Panc1 (cell line): ENCODE measurements around the gene UBTD2. TPM values are rescaled to one million over a fixed set of nuclear protein-coding genes. Genes with fewer than 3 reads are reported as not detected.
A peak's percentile ranks its signal among the peaks of the same experiment; 100 is the strongest.

Experiments
- ATAC-seq: fragments of 200-7000 bp; cut with Tn5 transposase; 2 replicates; pipeline ENCODE4 v1.9.1; 2020; ENCODE audit warnings: mild to moderate bottlenecking, moderate library complexity
- BruUV-seq: library from RNA; stranded (reverse); fragments of 400-500 nt; replicated peaks from 2 replicates; lab custom pipeline; 2021; lab: Mats Ljungman, UMichigan
- CTCF ChIA-PET: fragments of 300-600 bp; sonication (Branson Sonifier 250); formaldehyde crosslinking; loops from one replicate; lab custom pipeline; 2022; ENCODE audit warnings: antibody characterized with exemption; lab: Charles Lee
- POLR2A ChIA-PET: fragments of 300-600 bp; sonication (Branson Sonifier 250); formaldehyde crosslinking; loops from one replicate; lab custom pipeline; 2022; ENCODE audit warnings: antibody characterized with exemption; lab: Charles Lee
- DNase-seq: peaks from one replicate; pipeline ENCODE4 v3.0.0-alpha.2; 2010; ENCODE audit warnings: low read depth, low spot score
- H3K27ac ChIP-seq: 2 replicates; pipeline ENCODE4 v1.5.1; 2011; ENCODE audit warnings: mild to moderate bottlenecking, low read length, inconsistent platforms
- H3K27me3 ChIP-seq: fragments of 200-500 bp; sonication (Bioruptor generic); 2 replicates; pipeline ENCODE4 v1.6.0; 2014; ENCODE audit warnings: low read length, inconsistent platforms; ENCODE audit not compliant: control insufficient read depth, insufficient read depth
- H3K36me3 ChIP-seq: fragments of 200-500 bp; sonication (Bioruptor generic); 2 replicates; pipeline ENCODE4 v1.5.1; 2014; ENCODE audit warnings: inconsistent platforms, mild to moderate bottlenecking, low read length, moderate library complexity; ENCODE audit not compliant: control insufficient read depth, insufficient read depth
- H3K4me1 ChIP-seq: 2 replicates; pipeline ENCODE4 v1.5.1; 2011; ENCODE audit warnings: inconsistent platforms, mild to moderate bottlenecking, low read length, moderate library complexity; ENCODE audit not compliant: control insufficient read depth, insufficient read depth
- H3K4me3 ChIP-seq, 2 experiments: 2 replicates each; pipeline ENCODE4 v1.5.1; 2011 to 2012; ENCODE audit warnings: low read depth in 2 of 2, low read length in 2 of 2, mild to moderate bottlenecking in 2 of 2, inconsistent platforms in 1 of 2, moderate library complexity in 1 of 2
- H3K9me3 ChIP-seq: fragments of 200-500 bp; sonication (Bioruptor generic); 2 replicates; pipeline ENCODE4 v1.5.1; 2014; ENCODE audit warnings: low read depth, mild to moderate bottlenecking, inconsistent platforms, low read length, moderate library complexity; ENCODE audit not compliant: control insufficient read depth, insufficient read depth
- POLR2AphosphoS5 ChIP-seq: IDR thresholded peaks from 2 replicates; pipeline ENCODE4 v1.6.1; 2012; ENCODE audit warnings: mild to moderate bottlenecking, low read depth, low read length, moderate library complexity
- SIN3A ChIP-seq: IDR thresholded peaks from 2 replicates; pipeline ENCODE4 v1.6.1; 2012; ENCODE audit warnings: low read depth, mild to moderate bottlenecking, low read length, moderate library complexity, borderline replicate concordance; ENCODE audit not compliant: insufficient read depth
- TCF7L2 ChIP-seq: IDR thresholded peaks from 2 replicates; pipeline ENCODE4 v1.6.1; 2011; ENCODE audit warnings: mild to moderate bottlenecking, low read depth, low read length, inconsistent platforms
- in situ Hi-C: cut with HindIII; loops from 2 replicates; pipeline ENCODE4 v1.10.0; 2016; ENCODE audit warnings: low sequenced_read_pairs, low pct_unique_long_range_greater_than_20kb
- intact Hi-C: fragments of 100-400 bp; cut with micrococcal nuclease; formaldehyde crosslinking; loops from one replicate; pipeline ENCODE4 v1.10.0; 2022; ENCODE audit not compliant: unreplicated experiment
- total RNA-seq: library from RNA; stranded (reverse); gene quantifications from one replicate; pipeline ENCODE4 v1.2.1, GENCODE V29; 2021; ENCODE audit not compliant: unreplicated experiment
- TF ChIP-seq, protein P1 (sequence below), 2 experiments: IDR thresholded peaks; 2 replicates each; pipeline ENCODE4 v1.6.1; 2011 to 2012; ENCODE audit warnings: low read depth in 2 of 2, control low read depth in 1 of 2, low read length in 1 of 2, mild to moderate bottlenecking in 1 of 2, moderate library complexity in 1 of 2; ENCODE audit not compliant: insufficient read depth in 1 of 2
- TF ChIP-seq, protein P2 (sequence below): fragments of 450-650 bp; IDR thresholded peaks from 2 replicates; pipeline ENCODE4 v1.5.1; 2017; ENCODE audit warnings: mild to moderate bottlenecking

The UBTD2 gene
- total RNA-seq, 1 experiment from 2014 or later = 32.5 TPM

DNA sequence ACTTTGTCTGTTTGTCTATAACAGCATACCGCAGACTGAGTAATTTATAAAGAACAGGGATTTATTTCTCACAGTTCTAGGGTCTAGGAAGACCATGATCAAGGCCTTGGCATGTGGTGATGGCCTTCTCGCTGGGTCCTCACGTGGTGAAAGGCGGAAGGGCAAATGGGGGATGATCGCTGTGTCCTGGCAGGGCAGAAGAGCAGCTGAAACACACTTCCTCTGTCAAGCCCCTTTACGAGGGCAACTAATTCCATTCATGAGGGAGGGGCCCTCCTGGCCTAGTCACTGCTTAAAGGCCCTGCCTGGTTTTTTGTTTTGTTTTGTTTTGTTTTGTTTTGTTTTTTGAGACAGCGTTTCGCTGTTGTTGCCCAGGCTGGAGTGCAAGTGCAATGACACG is 41.9 kb upstream of the UBTD2 start:
- ChIA-PET POLR2A (interaction anchor here (0.6 kb wide), 1 partner anchor 11 kb away, joined by 3 read pairs; no protein-coding TSS in a partner anchor), CTCF (no interaction called here)
- no peak overlapping the region; the same call in 1 of the 2 replicates for H3K27ac ChIP-seq
- no peak for DNase-seq
- no TSS peak for BruUV-seq
- intact Hi-C loops = no loop called here
- ATAC-seq = no peak
- H3K27me3 ChIP-seq = no peaks in the 10 kb centered on the region
- H3K36me3 ChIP-seq = no peaks in the 10 kb centered on the region
- TF ChIP-seq SIN3A (no peak), TCF7L2 (no peak), POLR2AphosphoS5 (no peak)
- TF ChIP-seq, protein P1, sequence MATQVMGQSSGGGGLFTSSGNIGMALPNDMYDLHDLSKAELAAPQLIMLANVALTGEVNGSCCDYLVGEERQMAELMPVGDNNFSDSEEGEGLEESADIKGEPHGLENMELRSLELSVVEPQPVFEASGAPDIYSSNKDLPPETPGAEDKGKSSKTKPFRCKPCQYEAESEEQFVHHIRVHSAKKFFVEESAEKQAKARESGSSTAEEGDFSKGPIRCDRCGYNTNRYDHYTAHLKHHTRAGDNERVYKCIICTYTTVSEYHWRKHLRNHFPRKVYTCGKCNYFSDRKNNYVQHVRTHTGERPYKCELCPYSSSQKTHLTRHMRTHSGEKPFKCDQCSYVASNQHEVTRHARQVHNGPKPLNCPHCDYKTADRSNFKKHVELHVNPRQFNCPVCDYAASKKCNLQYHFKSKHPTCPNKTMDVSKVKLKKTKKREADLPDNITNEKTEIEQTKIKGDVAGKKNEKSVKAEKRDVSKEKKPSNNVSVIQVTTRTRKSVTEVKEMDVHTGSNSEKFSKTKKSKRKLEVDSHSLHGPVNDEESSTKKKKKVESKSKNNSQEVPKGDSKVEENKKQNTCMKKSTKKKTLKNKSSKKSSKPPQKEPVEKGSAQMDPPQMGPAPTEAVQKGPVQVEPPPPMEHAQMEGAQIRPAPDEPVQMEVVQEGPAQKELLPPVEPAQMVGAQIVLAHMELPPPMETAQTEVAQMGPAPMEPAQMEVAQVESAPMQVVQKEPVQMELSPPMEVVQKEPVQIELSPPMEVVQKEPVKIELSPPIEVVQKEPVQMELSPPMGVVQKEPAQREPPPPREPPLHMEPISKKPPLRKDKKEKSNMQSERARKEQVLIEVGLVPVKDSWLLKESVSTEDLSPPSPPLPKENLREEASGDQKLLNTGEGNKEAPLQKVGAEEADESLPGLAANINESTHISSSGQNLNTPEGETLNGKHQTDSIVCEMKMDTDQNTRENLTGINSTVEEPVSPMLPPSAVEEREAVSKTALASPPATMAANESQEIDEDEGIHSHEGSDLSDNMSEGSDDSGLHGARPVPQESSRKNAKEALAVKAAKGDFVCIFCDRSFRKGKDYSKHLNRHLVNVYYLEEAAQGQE (IDR thresholded peaks at IDR 0.05; ENCODE audit: insufficient read depth in 1 of 2, low read depth in 2 of 2, low read length in 1 of 2) = no peak
- TF ChIP-seq, protein P2, sequence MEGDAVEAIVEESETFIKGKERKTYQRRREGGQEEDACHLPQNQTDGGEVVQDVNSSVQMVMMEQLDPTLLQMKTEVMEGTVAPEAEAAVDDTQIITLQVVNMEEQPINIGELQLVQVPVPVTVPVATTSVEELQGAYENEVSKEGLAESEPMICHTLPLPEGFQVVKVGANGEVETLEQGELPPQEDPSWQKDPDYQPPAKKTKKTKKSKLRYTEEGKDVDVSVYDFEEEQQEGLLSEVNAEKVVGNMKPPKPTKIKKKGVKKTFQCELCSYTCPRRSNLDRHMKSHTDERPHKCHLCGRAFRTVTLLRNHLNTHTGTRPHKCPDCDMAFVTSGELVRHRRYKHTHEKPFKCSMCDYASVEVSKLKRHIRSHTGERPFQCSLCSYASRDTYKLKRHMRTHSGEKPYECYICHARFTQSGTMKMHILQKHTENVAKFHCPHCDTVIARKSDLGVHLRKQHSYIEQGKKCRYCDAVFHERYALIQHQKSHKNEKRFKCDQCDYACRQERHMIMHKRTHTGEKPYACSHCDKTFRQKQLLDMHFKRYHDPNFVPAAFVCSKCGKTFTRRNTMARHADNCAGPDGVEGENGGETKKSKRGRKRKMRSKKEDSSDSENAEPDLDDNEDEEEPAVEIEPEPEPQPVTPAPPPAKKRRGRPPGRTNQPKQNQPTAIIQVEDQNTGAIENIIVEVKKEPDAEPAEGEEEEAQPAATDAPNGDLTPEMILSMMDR = no peak
- in situ Hi-C loops = no loop called here
- no peaks in the 10 kb centered on the region for H3K9me3 ChIP-seq
- peaks cover 8% of the 10 kb centered on the region for H3K4me1 ChIP-seq
- no peak overlapping the region for H3K4me3 ChIP-seq

DNA sequence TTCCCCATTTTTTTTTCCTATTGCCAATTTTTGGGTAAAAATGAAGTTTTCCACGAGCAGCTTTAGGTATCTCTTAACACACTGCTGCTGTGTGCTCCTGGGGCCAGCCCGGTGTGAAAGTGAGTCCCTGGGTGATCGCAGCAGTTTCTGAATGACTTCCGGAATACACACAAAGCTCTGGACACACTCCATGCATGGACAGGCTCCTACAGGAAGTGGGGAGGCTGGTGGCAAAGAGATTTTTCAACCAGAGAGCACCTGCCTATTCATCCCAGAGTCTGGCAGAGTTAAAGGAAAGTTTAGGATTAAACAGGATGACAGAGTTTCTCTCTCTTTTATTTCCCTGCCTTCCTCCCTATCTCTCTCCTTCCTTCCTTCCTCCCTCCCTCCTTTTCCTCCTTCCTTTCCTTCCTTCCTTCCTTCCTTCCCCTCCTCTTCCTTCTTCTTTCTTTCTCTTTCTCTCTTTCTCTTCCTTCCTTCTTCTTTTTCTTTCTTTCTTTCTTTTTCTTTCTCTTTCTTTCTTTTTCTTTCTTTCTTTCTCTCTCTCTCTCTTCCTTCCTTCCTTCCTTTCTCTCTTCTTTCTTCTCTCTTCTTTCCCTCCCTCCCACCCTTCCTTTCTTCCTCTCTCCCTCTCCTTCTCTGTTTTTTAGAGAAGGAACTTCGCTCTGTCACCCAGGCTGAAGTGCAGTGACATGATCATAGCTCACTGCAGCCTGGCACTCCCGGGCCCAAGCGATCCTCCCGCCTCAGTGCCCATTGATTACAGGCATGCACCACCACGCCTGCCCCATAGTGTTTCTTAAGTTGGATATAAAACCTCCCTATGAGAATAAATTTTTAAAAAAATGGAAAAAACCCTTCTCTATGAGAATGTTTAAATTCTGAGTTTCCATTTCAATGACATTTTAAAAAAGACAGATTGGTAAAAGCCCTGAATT is 38.7 kb upstream of the UBTD2 start:
- ATAC-seq (peak; percentile 76), DNase-seq (no peak)
- Histone ChIP-seq H3K27ac (peak overlapping the region; percentile 73), H3K27me3 (no peaks in the 10 kb centered on the region), H3K9me3 (no peaks in the 10 kb centered on the region), H3K36me3 (no peaks in the 10 kb centered on the region), H3K4me3 (no peak overlapping the region), H3K4me1 (peaks cover 16% of the 10 kb centered on the region)
- BruUV-seq = no TSS peak
- in situ Hi-C loops (no loop called here), intact Hi-C loops (no loop called here)
- no peak for TF ChIP-seq POLR2AphosphoS5
- no peak for TF ChIP-seq SIN3A
- TF ChIP-seq, protein P1 (IDR thresholded peaks at IDR 0.05; ENCODE audit: insufficient read depth in 1 of 2, low read depth in 2 of 2, low read length in 1 of 2) = no peak
- TF ChIP-seq, protein P2 = no peak
- TF ChIP-seq TCF7L2 = no peak
- ChIA-PET CTCF (no interaction called here), POLR2A (interaction anchor here (1.4 kb wide), 1 partner anchor 8 kb away, joined by 3 read pairs; no protein-coding TSS in a partner anchor)
